SH-SY5Y (cell line): ENCODE results near the gene MTARC2.

Experiments used
- GATA2 ChIP-seq: IDR thresholded peaks from 2 replicates; pipeline ENCODE4 v1.6.1; 2011; ENCODE audit warnings: mild to moderate bottlenecking, low read depth, low read length
- GATA3 ChIP-seq: IDR thresholded peaks from 2 replicates; pipeline ENCODE4 v1.6.1; 2011; ENCODE audit warnings: low read depth, mild to moderate bottlenecking, low read length, moderate library complexity

DNA sequence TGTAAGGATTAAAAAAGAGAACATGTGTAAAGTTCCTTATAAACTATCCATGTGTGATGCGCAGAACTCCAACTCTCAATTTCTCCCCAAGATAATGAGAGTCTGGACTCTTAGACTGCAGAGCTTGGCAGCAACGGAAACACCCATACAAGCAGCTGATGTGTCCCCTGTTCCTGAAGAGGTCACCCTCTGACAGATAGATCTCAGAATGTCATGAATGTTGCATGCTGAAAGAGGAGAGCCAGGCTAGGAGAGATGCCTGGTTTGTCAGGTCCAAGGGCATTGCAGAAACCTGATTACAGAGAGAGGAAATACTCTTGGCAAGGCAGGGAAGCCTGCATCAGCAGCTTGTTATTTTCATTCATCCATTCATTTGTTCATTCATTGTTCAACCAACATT lies 62.8 kb downstream of the MTARC2 start:
- no peak for TF ChIP-seq GATA2
- no peak for TF ChIP-seq GATA3
